Body of pancreas (tissue), 4 donors: ENCODE measurements around the gene IL22RA1.

ENCODE experiments used
- POLR2A ChIP-seq, 3 donors: fragments of 450-650 bp; IDR thresholded peaks; one replicate each; pipeline ENCODE4 v1.6.1; 2016; ENCODE audit warnings: antibody characterized with exemption in 3 of 3, mild to moderate bottlenecking in 2 of 3
- TF ChIP-seq, protein P1 (sequence below), 7 experiments: fragments of 450-650 bp in 4 of 7; fragments of 200-600 bp in 3 of 7; sonication (generic) in 3 of 7; IDR thresholded peaks; one replicate each; pipeline ENCODE4 v1.5.1; 2016 to 2019; ENCODE audit warnings: antibody characterized with exemption in 7 of 7

DNA sequence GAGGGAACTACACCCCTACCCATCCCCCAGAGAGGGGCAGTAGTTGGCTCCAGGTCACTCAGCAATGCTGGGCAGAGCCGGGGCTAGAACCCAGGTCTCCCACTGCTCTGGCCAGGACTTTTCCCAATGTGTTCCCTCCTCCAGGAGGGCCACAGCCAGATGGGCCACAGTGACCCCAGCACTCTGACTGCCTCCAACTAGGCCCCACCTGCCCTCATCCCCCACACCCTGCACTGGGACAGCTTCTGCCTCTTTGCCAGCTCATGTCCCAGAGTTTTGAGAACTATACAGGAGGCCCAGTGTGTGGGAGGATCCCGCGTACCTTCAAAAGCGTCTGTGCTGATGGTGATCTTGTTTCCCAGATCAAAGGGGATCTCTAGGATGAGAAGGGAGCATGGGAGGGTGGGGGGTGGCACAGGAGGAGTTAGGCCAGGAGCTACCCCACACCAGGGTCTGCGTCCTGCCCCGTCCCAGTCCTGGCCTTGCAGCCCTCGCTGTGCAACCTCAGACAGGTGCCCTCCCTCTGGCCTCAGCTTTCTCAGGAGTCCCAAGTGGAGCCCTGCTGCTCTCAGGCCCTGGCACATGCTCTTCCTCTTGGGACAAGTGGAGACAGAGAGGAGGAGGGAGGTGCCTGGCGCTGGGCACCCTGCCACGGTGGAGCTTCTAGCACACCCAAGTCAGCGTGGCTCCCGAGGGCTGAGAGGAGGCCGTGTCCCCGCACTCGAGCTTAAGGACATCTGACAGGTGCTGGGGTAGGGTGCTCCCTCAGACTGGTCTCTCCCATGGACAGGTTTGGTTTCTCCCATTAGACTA is 53.0 kb downstream of the IL22RA1 start:
- TF ChIP-seq, protein P1, sequence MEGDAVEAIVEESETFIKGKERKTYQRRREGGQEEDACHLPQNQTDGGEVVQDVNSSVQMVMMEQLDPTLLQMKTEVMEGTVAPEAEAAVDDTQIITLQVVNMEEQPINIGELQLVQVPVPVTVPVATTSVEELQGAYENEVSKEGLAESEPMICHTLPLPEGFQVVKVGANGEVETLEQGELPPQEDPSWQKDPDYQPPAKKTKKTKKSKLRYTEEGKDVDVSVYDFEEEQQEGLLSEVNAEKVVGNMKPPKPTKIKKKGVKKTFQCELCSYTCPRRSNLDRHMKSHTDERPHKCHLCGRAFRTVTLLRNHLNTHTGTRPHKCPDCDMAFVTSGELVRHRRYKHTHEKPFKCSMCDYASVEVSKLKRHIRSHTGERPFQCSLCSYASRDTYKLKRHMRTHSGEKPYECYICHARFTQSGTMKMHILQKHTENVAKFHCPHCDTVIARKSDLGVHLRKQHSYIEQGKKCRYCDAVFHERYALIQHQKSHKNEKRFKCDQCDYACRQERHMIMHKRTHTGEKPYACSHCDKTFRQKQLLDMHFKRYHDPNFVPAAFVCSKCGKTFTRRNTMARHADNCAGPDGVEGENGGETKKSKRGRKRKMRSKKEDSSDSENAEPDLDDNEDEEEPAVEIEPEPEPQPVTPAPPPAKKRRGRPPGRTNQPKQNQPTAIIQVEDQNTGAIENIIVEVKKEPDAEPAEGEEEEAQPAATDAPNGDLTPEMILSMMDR (IDR thresholded peaks at IDR 0.05) = no peak
- no peak for TF ChIP-seq POLR2A (IDR thresholded peaks at IDR 0.05)
